GM23338 (cell line): Measurements from ENCODE around the gene PITPNC1. TPM values are rescaled to one million over a fixed set of nuclear protein-coding genes. Genes with fewer than 3 reads are reported as not detected.

Source experiments
- ATAC-seq: fragments of 200-7000 bp; cut with Tn5 transposase; 3 replicates; pipeline ENCODE4 v1.9.1; 2020
- DNase-seq: peaks from one replicate; pipeline ENCODE4 v3.0.0-alpha.2; 2015; ENCODE audit warnings: low spot score
- H2AFZ ChIP-seq: fragments of 200-600 bp; sonication (generic); 2 replicates; pipeline ENCODE4 v1.8.0; 2016; ENCODE audit warnings: antibody characterized with exemption, mild to moderate bottlenecking, moderate library complexity
- H3F3A ChIP-seq: fragments of 200-600 bp; sonication (generic); replicated peaks from 2 replicates; pipeline ENCODE4 v1.8.0; 2017; ENCODE audit warnings: antibody characterized with exemption, mixed run types, low read depth
- H3K27ac ChIP-seq: fragments of 200-600 bp; sonication (generic); 2 replicates; pipeline ENCODE4 v1.6.1; 2016; ENCODE audit warnings: low read depth
- H3K27me3 ChIP-seq: fragments of 200-600 bp; sonication (generic); 2 replicates; pipeline ENCODE4 v1.8.0; 2016; ENCODE audit warnings: mild to moderate bottlenecking, mixed run types, moderate library complexity; ENCODE audit not compliant: insufficient read depth
- H3K36me3 ChIP-seq: fragments of 200-600 bp; sonication (generic); 2 replicates; pipeline ENCODE4 v1.8.0; 2016; ENCODE audit warnings: mild to moderate bottlenecking; ENCODE audit not compliant: insufficient read depth
- H3K4me1 ChIP-seq: fragments of 200-600 bp; sonication (generic); 2 replicates; pipeline ENCODE4 v1.8.0; 2016; ENCODE audit warnings: mild to moderate bottlenecking, moderate library complexity; ENCODE audit not compliant: insufficient read depth
- H3K4me2 ChIP-seq: fragments of 200-600 bp; sonication (generic); 2 replicates; pipeline ENCODE4 v1.7.1; 2017; ENCODE audit warnings: mixed run types
- H3K4me3 ChIP-seq: fragments of 200-600 bp; sonication (generic); 2 replicates; pipeline ENCODE4 v1.6.1; 2016; ENCODE audit warnings: mixed run types
- H3K79me2 ChIP-seq: fragments of 200-600 bp; sonication (generic); replicated peaks from 2 replicates; pipeline ENCODE4 v1.8.0; 2017; ENCODE audit warnings: mild to moderate bottlenecking; ENCODE audit not compliant: insufficient read depth
- H3K9me2 ChIP-seq: fragments of 200-600 bp; sonication (generic); 2 replicates; pipeline ENCODE4 v1.8.0; 2017; ENCODE audit not compliant: insufficient read depth
- H4K20me1 ChIP-seq: fragments of 200-600 bp; sonication (generic); replicated peaks from 2 replicates; pipeline ENCODE4 v1.8.0; 2017; ENCODE audit warnings: mild to moderate bottlenecking; ENCODE audit not compliant: insufficient read depth
- H3K27ac Mint-ChIP-seq: 2 replicates; pipeline ENCODE4 v1.8.0; 2020; ENCODE audit warnings: inconsistent platforms, mild to moderate bottlenecking, moderate library complexity, mixed read lengths
- H3K27me3 Mint-ChIP-seq: 3 replicates; pipeline ENCODE4 v1.8.0; 2022; ENCODE audit warnings: low read depth, mild to moderate bottlenecking, moderate library complexity, mixed read lengths, inconsistent platforms; ENCODE audit not compliant: insufficient read depth, poor library complexity
- H3K36me3 Mint-ChIP-seq: 3 replicates; pipeline ENCODE4 v1.8.0; 2021; ENCODE audit warnings: low read depth, mild to moderate bottlenecking, inconsistent platforms, moderate library complexity, mixed read lengths
- H3K4me1 Mint-ChIP-seq: 3 replicates; pipeline ENCODE4 v1.8.0; 2020; ENCODE audit warnings: mild to moderate bottlenecking, inconsistent platforms, mixed read lengths
- H3K4me3 Mint-ChIP-seq: 3 replicates; pipeline ENCODE4 v1.8.0; 2021; ENCODE audit warnings: moderate library complexity, mild to moderate bottlenecking, inconsistent platforms, mixed read lengths
- H3K9me3 Mint-ChIP-seq: 3 replicates; pipeline ENCODE4 v1.8.0; 2020; ENCODE audit warnings: moderate library complexity, mild to moderate bottlenecking, inconsistent platforms, mixed read lengths
- CREB1 ChIP-seq: fragments of 250-450 bp; sonication (Bioruptor Pico); IDR thresholded peaks from 2 replicates; pipeline ENCODE4 v1.5.0; 2020; ENCODE audit warnings: low read depth, mild to moderate bottlenecking, moderate library complexity
- CTCF ChIP-seq, 2 experiments: fragments of 200-600 bp in 1 of 2; sonication (generic) in 1 of 2; conservative IDR thresholded peaks; 2 replicates each; pipeline versions ENCODE4 v1.5.1 to v1.6.1; 2016 to 2017; ENCODE audit warnings: antibody characterized with exemption in 2 of 2, low read depth in 2 of 2, mild to moderate bottlenecking in 2 of 2, moderate library complexity in 1 of 2
- ETS1 ChIP-seq: IDR thresholded peaks from 2 replicates; pipeline ENCODE4 v1.6.1; 2016; ENCODE audit warnings: antibody characterized with exemption
- EZH2 ChIP-seq: fragments of 200-600 bp; sonication (generic); IDR thresholded peaks from one replicate; pipeline ENCODE4 v1.8.0; 2017; ENCODE audit warnings: antibody characterized with exemption, mild to moderate bottlenecking, low read depth; ENCODE audit not compliant: unreplicated experiment
- EZH2phosphoT487 ChIP-seq: fragments of 200-600 bp; sonication (generic); IDR thresholded peaks from one replicate; pipeline ENCODE4 v1.8.1; 2018; ENCODE audit warnings: antibody characterized with exemption; ENCODE audit not compliant: unreplicated experiment
- JUNB ChIP-seq: IDR thresholded peaks from one replicate; pipeline ENCODE4 v1.6.1; 2016; ENCODE audit warnings: antibody characterized with exemption; ENCODE audit not compliant: unreplicated experiment
- NANOG ChIP-seq: IDR thresholded peaks from 2 replicates; pipeline ENCODE4 v1.6.1; 2016; ENCODE audit warnings: antibody characterized with exemption, borderline replicate concordance
- POLR2AphosphoS5 ChIP-seq: IDR thresholded peaks from 2 replicates; pipeline ENCODE4 v1.6.1; 2016; ENCODE audit warnings: antibody characterized with exemption, low read depth
- REST ChIP-seq: IDR thresholded peaks from one replicate; pipeline ENCODE4 v1.6.1; 2018; ENCODE audit warnings: antibody characterized with exemption; ENCODE audit not compliant: unreplicated experiment
- STAT1 ChIP-seq: IDR thresholded peaks from one replicate; pipeline ENCODE4 v1.6.1; 2016; ENCODE audit warnings: antibody characterized with exemption; ENCODE audit not compliant: unreplicated experiment
- ZNF114 ChIP-seq: fragments of 250-450 bp; sonication (Bioruptor Pico); IDR thresholded peaks from 2 replicates; pipeline ENCODE4 v1.5.0; 2020; ENCODE audit warnings: mild to moderate bottlenecking, moderate library complexity
- ZNF331 ChIP-seq: fragments of 250-450 bp; sonication (Bioruptor Pico); IDR thresholded peaks from 2 replicates; pipeline ENCODE4 v1.5.0; 2020; ENCODE audit warnings: low read depth, mild to moderate bottlenecking, moderate library complexity
- polyA plus RNA-seq: library from polyadenylated mRNA; unstranded; fragments of >200 nt; fragmentation: Nextera tagmentation; extraction: Ambion mirVana; gene quantifications from 2 replicates; pipeline ENCODE4 v1.2.1, GENCODE V29; 2016
- total RNA-seq: library from RNA; depleted of rRNA; stranded (reverse); fragments of >200 nt; shearing (Covaris generic); gene quantifications from 2 replicates; pipeline ENCODE4 v1.2.3, GENCODE V29; 2014
- TF ChIP-seq, protein P1 (sequence below): fragments of 250-450 bp; sonication (Bioruptor Pico); IDR thresholded peaks from 2 replicates; pipeline ENCODE4 v1.5.0; 2020; ENCODE audit warnings: mild to moderate bottlenecking, moderate library complexity

Gene PITPNC1
- total and polyA plus RNA-seq, 2 experiments from 2014 or later = 23.0 to 32.6 TPM

GRCh38 chr17:67620088-67620487 is 243.0 kb downstream of the PITPNC1 start:
- H3K9me3 Mint-ChIP-seq = no peaks in the 10 kb centered on the region; the same call in 2 of the 3 replicates
- Histone ChIP-seq H3K4me2 (no peak overlapping the region), H3K27me3 (no peaks in the 10 kb centered on the region), H3K9me2 (no peaks in the 10 kb centered on the region), H3K27ac (no peak overlapping the region), H4K20me1 (no peaks in the 10 kb centered on the region), H3F3A (no peaks in the 10 kb centered on the region), H3K36me3 (no peaks in the 10 kb centered on the region), H3K79me2 (no peaks in the 10 kb centered on the region), H3K4me3 (no peak overlapping the region), H3K4me1 (no peaks in the 10 kb centered on the region; the same call in 1 of the 2 replicates), H2AFZ (no peak overlapping the region)
- H3K27ac Mint-ChIP-seq = no peak overlapping the region
- DNase-seq (no peak), ATAC-seq (no peak)
- H3K36me3 Mint-ChIP-seq = no peaks in the 10 kb centered on the region
- no peak overlapping the region for H3K4me3 Mint-ChIP-seq
- peaks cover 5% of the 10 kb centered on the region for H3K27me3 Mint-ChIP-seq
- TF ChIP-seq NANOG (no peak), ZNF331 (CRISPR knock-in tag) (no peak), CTCF (conservative IDR thresholded peaks at IDR 0.05; ENCODE audit: low read depth in 2 of 2) (no peak), ETS1 (no peak), CREB1 (CRISPR knock-in tag) (no peak), ZNF114 (CRISPR knock-in tag) (no peak), EZH2 (no peak), POLR2AphosphoS5 (no peak), EZH2phosphoT487 (no peak), STAT1 (no peak), JUNB (no peak), REST (no peak)
- TF ChIP-seq, protein P1, sequence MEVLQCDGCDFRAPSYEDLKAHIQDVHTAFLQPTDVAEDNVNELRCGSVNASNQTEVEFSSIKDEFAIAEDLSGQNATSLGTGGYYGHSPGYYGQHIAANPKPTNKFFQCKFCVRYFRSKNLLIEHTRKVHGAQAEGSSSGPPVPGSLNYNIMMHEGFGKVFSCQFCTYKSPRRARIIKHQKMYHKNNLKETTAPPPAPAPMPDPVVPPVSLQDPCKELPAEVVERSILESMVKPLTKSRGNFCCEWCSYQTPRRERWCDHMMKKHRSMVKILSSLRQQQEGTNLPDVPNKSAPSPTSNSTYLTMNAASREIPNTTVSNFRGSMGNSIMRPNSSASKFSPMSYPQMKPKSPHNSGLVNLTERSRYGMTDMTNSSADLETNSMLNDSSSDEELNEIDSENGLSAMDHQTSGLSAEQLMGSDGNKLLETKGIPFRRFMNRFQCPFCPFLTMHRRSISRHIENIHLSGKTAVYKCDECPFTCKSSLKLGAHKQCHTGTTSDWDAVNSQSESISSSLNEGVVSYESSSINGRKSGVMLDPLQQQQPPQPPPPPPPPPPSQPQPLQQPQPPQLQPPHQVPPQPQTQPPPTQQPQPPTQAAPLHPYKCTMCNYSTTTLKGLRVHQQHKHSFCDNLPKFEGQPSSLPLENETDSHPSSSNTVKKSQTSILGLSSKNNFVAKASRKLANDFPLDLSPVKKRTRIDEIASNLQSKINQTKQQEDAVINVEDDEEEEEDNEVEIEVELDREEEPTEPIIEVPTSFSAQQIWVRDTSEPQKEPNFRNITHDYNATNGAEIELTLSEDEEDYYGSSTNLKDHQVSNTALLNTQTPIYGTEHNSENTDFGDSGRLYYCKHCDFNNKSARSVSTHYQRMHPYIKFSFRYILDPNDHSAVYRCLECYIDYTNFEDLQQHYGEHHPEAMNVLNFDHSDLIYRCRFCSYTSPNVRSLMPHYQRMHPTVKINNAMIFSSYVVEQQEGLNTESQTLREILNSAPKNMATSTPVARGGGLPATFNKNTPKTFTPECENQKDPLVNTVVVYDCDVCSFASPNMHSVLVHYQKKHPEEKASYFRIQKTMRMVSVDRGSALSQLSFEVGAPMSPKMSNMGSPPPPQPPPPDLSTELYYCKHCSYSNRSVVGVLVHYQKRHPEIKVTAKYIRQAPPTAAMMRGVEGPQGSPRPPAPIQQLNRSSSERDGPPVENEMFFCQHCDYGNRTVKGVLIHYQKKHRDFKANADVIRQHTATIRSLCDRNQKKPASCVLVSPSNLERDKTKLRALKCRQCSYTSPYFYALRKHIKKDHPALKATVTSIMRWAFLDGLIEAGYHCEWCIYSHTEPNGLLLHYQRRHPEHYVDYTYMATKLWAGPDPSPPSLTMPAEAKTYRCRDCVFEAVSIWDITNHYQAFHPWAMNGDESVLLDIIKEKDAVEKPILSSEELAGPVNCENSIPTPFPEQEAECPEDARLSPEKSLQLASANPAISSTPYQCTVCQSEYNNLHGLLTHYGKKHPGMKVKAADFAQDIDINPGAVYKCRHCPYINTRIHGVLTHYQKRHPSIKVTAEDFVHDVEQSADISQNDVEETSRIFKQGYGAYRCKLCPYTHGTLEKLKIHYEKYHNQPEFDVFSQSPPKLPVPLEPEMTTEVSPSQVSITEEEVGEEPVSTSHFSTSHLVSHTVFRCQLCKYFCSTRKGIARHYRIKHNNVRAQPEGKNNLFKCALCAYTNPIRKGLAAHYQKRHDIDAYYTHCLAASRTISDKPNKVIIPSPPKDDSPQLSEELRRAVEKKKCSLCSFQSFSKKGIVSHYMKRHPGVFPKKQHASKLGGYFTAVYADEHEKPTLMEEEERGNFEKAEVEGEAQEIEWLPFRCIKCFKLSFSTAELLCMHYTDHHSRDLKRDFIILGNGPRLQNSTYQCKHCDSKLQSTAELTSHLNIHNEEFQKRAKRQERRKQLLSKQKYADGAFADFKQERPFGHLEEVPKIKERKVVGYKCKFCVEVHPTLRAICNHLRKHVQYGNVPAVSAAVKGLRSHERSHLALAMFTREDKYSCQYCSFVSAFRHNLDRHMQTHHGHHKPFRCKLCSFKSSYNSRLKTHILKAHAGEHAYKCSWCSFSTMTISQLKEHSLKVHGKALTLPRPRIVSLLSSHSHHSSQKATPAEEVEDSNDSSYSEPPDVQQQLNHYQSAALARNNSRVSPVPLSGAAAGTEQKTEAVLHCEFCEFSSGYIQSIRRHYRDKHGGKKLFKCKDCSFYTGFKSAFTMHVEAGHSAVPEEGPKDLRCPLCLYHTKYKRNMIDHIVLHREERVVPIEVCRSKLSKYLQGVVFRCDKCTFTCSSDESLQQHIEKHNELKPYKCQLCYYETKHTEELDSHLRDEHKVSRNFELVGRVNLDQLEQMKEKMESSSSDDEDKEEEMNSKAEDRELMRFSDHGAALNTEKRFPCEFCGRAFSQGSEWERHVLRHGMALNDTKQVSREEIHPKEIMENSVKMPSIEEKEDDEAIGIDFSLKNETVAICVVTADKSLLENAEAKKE (CRISPR knock-in tag) = no peak
- H3K4me1 Mint-ChIP-seq = peaks cover 6% of the 10 kb centered on the region
